ENCODE data around the gene SEC22C.

GRCh38 chr3:42545284-42545900 is 36.4 kb downstream of the SEC22C start:
- no peak for TF ChIP-seq TAF1 (IDR thresholded peaks at IDR 0.05; ENCODE audit: low read depth)
- TF ChIP-seq CTCF (IDR thresholded peaks at IDR 0.05; ENCODE audit: poor library complexity, severe bottlenecking): no peak
- no peak for TF ChIP-seq REST (IDR thresholded peaks at IDR 0.05; ENCODE audit: borderline replicate concordance)
- TF ChIP-seq EZH2 (IDR thresholded peaks at IDR 0.05; ENCODE audit: borderline replicate concordance, insufficient read depth, low read length, poor library complexity, severe bottlenecking): no peak
- TF ChIP-seq MXI1 (conservative IDR thresholded peaks at IDR 0.05; ENCODE audit: poor library complexity, severe bottlenecking): no peak
- TF ChIP-seq POLR2AphosphoS5 (IDR thresholded peaks at IDR 0.05): no peak
- TF ChIP-seq EP300 (conservative IDR thresholded peaks at IDR 0.05; ENCODE audit: poor library complexity, severe bottlenecking): no peak
- TF ChIP-seq RAD21 (conservative IDR thresholded peaks at IDR 0.05): no peak
